Limb (tissue), 2 donors: ENCODE data around the gene MDN1.
"Not testable (repeated sequence)": the region's sequence is repeated elsewhere in the genome, so short reads cannot be mapped to it uniquely, and the experiment has no call there.

Experiments
- DNase-seq, 2 donors: peaks; one replicate each; pipeline ENCODE4 v3.0.0-alpha.2; 2016; ENCODE audit errors: extremely low spot score in 2 of 2

Gene MDN1

GRCh38 chr6:89776583-89777233 is 42.9 kb downstream of the MDN1 start:
- no peak for DNase-seq

GRCh38 chr6:89775150-89775549 is 44.4 kb downstream of the MDN1 start:
- DNase-seq, result no peak

- DNase-seq, result no peak
Measured at GRCh38 chr6:89769572-89769971, 50.0 kb downstream of the MDN1 start.

- DNase-seq, result no peak
Measured at GRCh38 chr6:89768324-89768723, 51.3 kb downstream of the MDN1 start.

GRCh38 chr6:89763550-89763949 is 56.0 kb downstream of the MDN1 start:
- no peak for DNase-seq

- DNase-seq, result no peak
Measured at GRCh38 chr6:89758830-89759229, 60.8 kb downstream of the MDN1 start.

GRCh38 chr6:89750338-89750737 is 69.3 kb downstream of the MDN1 start:
- no peak for DNase-seq

- no peak for DNase-seq
Measured at GRCh38 chr6:89749918-89750317, 69.7 kb downstream of the MDN1 start.

GRCh38 chr6:89745716-89746115 is 73.9 kb downstream of the MDN1 start:
- no peak for DNase-seq

- no peak for DNase-seq
Measured at GRCh38 chr6:89745096-89745495, 74.5 kb downstream of the MDN1 start.

- no peak for DNase-seq
Measured at GRCh38 chr6:89736893-89737292, 82.7 kb downstream of the MDN1 start.

- no peak for DNase-seq
Measured at GRCh38 chr6:89734526-89734925, 85.1 kb downstream of the MDN1 start.

GRCh38 chr6:89731924-89732567 is 87.5 kb downstream of the MDN1 start:
- DNase-seq, result no peak

GRCh38 chr6:89731262-89731661 is 88.3 kb downstream of the MDN1 start:
- DNase-seq, result not testable (repeated sequence)

GRCh38 chr6:89729818-89730217 is 89.8 kb downstream of the MDN1 start:
- DNase-seq, result no peak

- DNase-seq, result no peak
Measured at GRCh38 chr6:89727501-89727900, 92.1 kb downstream of the MDN1 start.

- DNase-seq, result no peak
Measured at GRCh38 chr6:89724981-89725380, 94.6 kb downstream of the MDN1 start.

GRCh38 chr6:89723046-89723445 is 96.5 kb downstream of the MDN1 start:
- no peak for DNase-seq

- DNase-seq, result no peak
Measured at GRCh38 chr6:89716532-89716931, 103.1 kb downstream of the MDN1 start.

- peak in 1 of 2 donors; percentile 33 for DNase-seq
Measured at GRCh38 chr6:89711801-89712200, 107.8 kb downstream of the MDN1 start.

GRCh38 chr6:89708316-89708715 is 111.3 kb downstream of the MDN1 start:
- no peak for DNase-seq

GRCh38 chr6:89707766-89708165 is 111.8 kb downstream of the MDN1 start:
- no peak for DNase-seq

GRCh38 chr6:89706121-89706520 is 113.5 kb downstream of the MDN1 start:
- no peak for DNase-seq
